Natural killer cell (primary cell): Measurements from ENCODE around the gene LEMD2. TPM values are rescaled to one million over a fixed set of nuclear protein-coding genes. Genes with fewer than 3 reads are reported as not detected.

Source experiments
- ATAC-seq, 3 donors: fragments of 150-1000 bp in 2 of 3; fragments of 200-7000 bp in 1 of 3; cut with Tn5 transposase; 1 replicate in 1 of 3; 2 replicates in 2 of 3; pipeline ENCODE4 v1.10.0; 2021; ENCODE audit warnings: mild to moderate bottlenecking in 2 of 3, moderate library complexity in 2 of 3
- DNase-seq, 2 donors: peaks; one replicate each; pipeline versions ENCODE4 v3.0.0 to v3.0.0-alpha.2; 2013 to 2021; ENCODE audit warnings: mixed read lengths in 1 of 2
- H3K27ac ChIP-seq: one replicate; pipeline ENCODE4 v1.5.1; 2013; ENCODE audit warnings: mild to moderate bottlenecking, low read length
- H3K27me3 ChIP-seq: one replicate; pipeline ENCODE4 v1.6.1; 2013; ENCODE audit warnings: low read length; ENCODE audit not compliant: control insufficient read depth, insufficient read depth
- H3K36me3 ChIP-seq: one replicate; pipeline ENCODE4 v1.6.1; 2013; ENCODE audit warnings: low read length; ENCODE audit not compliant: control insufficient read depth, insufficient read depth
- H3K4me1 ChIP-seq: one replicate; pipeline ENCODE4 v1.6.1; 2013; ENCODE audit warnings: low read length; ENCODE audit not compliant: control insufficient read depth, insufficient read depth
- H3K4me3 ChIP-seq: one replicate; pipeline ENCODE4 v1.5.1; 2013; ENCODE audit warnings: low read length
- H3K9me3 ChIP-seq: one replicate; pipeline ENCODE4 v1.6.1; 2013; ENCODE audit warnings: low read length; ENCODE audit not compliant: control insufficient read depth, insufficient read depth
- H3K27ac Mint-ChIP-seq, 2 donors: one replicate each; pipeline ENCODE4 v1.8.0; 2022; ENCODE audit warnings: mild to moderate bottlenecking in 2 of 2, mixed read lengths in 2 of 2, moderate library complexity in 1 of 2
- H3K27me3 Mint-ChIP-seq, 2 donors: one replicate each; pipeline ENCODE4 v1.8.0; 2022; ENCODE audit warnings: low read depth in 2 of 2, mixed read lengths in 2 of 2
- H3K36me3 Mint-ChIP-seq: one replicate; pipeline ENCODE4 v1.8.0; 2022; ENCODE audit warnings: mixed read lengths
- H3K4me1 Mint-ChIP-seq, 2 donors: one replicate each; pipeline ENCODE4 v1.8.0; 2022; ENCODE audit warnings: mixed read lengths in 2 of 2
- H3K4me3 Mint-ChIP-seq: one replicate; pipeline ENCODE4 v1.8.0; 2022; ENCODE audit warnings: mild to moderate bottlenecking, moderate library complexity, mixed read lengths
- H3K9me3 Mint-ChIP-seq, 2 donors: one replicate each; pipeline ENCODE4 v1.8.0; 2022; ENCODE audit warnings: mixed read lengths in 2 of 2
- CTCF ChIP-seq: fragments of 200-600 bp; IDR thresholded peaks from one replicate; pipeline ENCODE4 v1.8.0; 2022; ENCODE audit warnings: antibody characterized with exemption
- WGBS: methylation state at CpG from one replicate; pipeline ENCODE4 v1.1.7; 2013; ENCODE audit warnings: missing lambda C conversion rate; ENCODE audit not compliant: insufficient coverage; 5-methylcytosine and 5-hydroxymethylcytosine counted together
- intact Hi-C: fragments of 100-400 bp; cut with micrococcal nuclease; formaldehyde crosslinking; loops from one replicate; pipeline ENCODE4 v1.14.2; 2022
- total RNA-seq, 4 donors: library from RNA; stranded (reverse); fragments of 120-200 nt in 1 of 4; gene quantifications; one replicate each; pipeline versions ENCODE4 v1.2.3 to v1.2.4, GENCODE V29; 2013 to 2022

The LEMD2 gene
- total RNA-seq, 3 donors from 2014 or later (not counting 1 experiment from before 2014, with no cell fraction given): 109 to 133 (median 121) TPM

- no peaks in the 10 kb centered on the region for H3K27me3 ChIP-seq
- Mint-ChIP-seq H3K9me3 (no peaks in the 10 kb centered on the region), H3K27ac (no peak overlapping the region), H3K4me1 (peaks cover 5% of the 10 kb centered on the region in 2 donors), H3K4me3 (no peak overlapping the region), H3K36me3 (no peaks in the 10 kb centered on the region), H3K27me3 (peaks cover 0 to 3% of the 10 kb centered on the region in 2 donors)
- no peaks in the 10 kb centered on the region for H3K9me3 ChIP-seq
- TF ChIP-seq CTCF: no peak
- no peaks in the 10 kb centered on the region for H3K36me3 ChIP-seq
- intact Hi-C loops: no loop called here
- no peak overlapping the region for H3K4me3 ChIP-seq
- H3K4me1 ChIP-seq: no peaks in the 10 kb centered on the region
- no peak for DNase-seq
- no peak overlapping the region for H3K27ac ChIP-seq
- 87% methylated on average over 4 of the region's 4 CpGs for WGBS
- ATAC-seq: no peak
These were observed 40.1 kb downstream of the LEMD2 start for GRCh38 chr6:33748841-33749240.

- no peak for DNase-seq
- Mint-ChIP-seq H3K27me3 (peaks cover 3 to 6% of the 10 kb centered on the region in 2 donors), H3K36me3 (no peaks in the 10 kb centered on the region), H3K4me1 (peaks cover 5% of the 10 kb centered on the region in 2 donors), H3K4me3 (no peak overlapping the region), H3K9me3 (no peaks in the 10 kb centered on the region), H3K27ac (no peak overlapping the region)
- Histone ChIP-seq H3K27me3 (no peaks in the 10 kb centered on the region), H3K4me1 (no peaks in the 10 kb centered on the region), H3K27ac (no peak overlapping the region), H3K4me3 (no peak overlapping the region), H3K36me3 (no peaks in the 10 kb centered on the region), H3K9me3 (no peaks in the 10 kb centered on the region)
- intact Hi-C loops: no loop called here
- ATAC-seq: no peak
- 94% methylated on average over 5 of the region's 5 CpGs for WGBS
- TF ChIP-seq CTCF: no peak
These were observed 41.1 kb downstream of the LEMD2 start for GRCh38 chr6:33747823-33748222.

- no peak within 1 kb of the TSS for H3K4me3 Mint-ChIP-seq
- intact Hi-C loops: no loop called here
- Histone ChIP-seq H3K36me3 (no peaks in the 10 kb centered on the region), H3K9me3 (no peaks in the 10 kb centered on the region), H3K27ac (no peak within 1 kb of the TSS), H3K4me3 (no peak within 1 kb of the TSS), H3K27me3 (no peaks in the 10 kb centered on the region), H3K4me1 (no peaks in the 10 kb centered on the region)
- 77% methylated on average over 10 of the region's 10 CpGs for WGBS
- DNase-seq (no peak), ATAC-seq (no peak)
- H3K27me3 Mint-ChIP-seq: peaks cover 7 to 12% of the 10 kb centered on the region in 2 donors
- TF ChIP-seq CTCF: no peak
- no peak within 1 kb of the TSS for H3K27ac Mint-ChIP-seq
- H3K36me3 Mint-ChIP-seq: no peaks in the 10 kb centered on the region
- H3K9me3 Mint-ChIP-seq: no peaks in the 10 kb centered on the region
- peaks cover 5% of the 10 kb centered on the region in 2 donors for H3K4me1 Mint-ChIP-seq
These were observed 42.3 kb downstream of the LEMD2 start, which contains the start of gene IP6K3 for GRCh38 chr6:33746651-33747100. TSS of gene IP6K3 (minus strand) at chr6:33746905. CDS start at chr6:33735476, 11,429 bp downstream.

- no peak overlapping the region for H3K4me3 Mint-ChIP-seq
- H3K27me3 Mint-ChIP-seq: peaks cover 7 to 12% of the 10 kb centered on the region in 2 donors
- ATAC-seq: no peak
- intact Hi-C loops: no loop called here
- no peaks in the 10 kb centered on the region for H3K36me3 Mint-ChIP-seq
- 53% methylated on average over 12 of the region's 14 CpGs for WGBS
- no peaks in the 10 kb centered on the region for H3K9me3 ChIP-seq
- H3K4me1 ChIP-seq: no peaks in the 10 kb centered on the region
- H3K36me3 ChIP-seq: no peaks in the 10 kb centered on the region
- H3K27ac Mint-ChIP-seq: no peak overlapping the region
- H3K9me3 Mint-ChIP-seq: no peaks in the 10 kb centered on the region
- peaks cover 5% of the 10 kb centered on the region in 2 donors for H3K4me1 Mint-ChIP-seq
- no peak for TF ChIP-seq CTCF
- H3K4me3 ChIP-seq: no peak overlapping the region
- H3K27me3 ChIP-seq: no peaks in the 10 kb centered on the region
- no peak for DNase-seq
- H3K27ac ChIP-seq: no peak overlapping the region
These were observed 42.8 kb downstream of the LEMD2 start for GRCh38 chr6:33746036-33746600.
